ENCODE data around the gene MEX3C.

- TF ChIP-seq EZH2phosphoT487 (IDR thresholded peaks at IDR 0.05; ENCODE audit: insufficient read depth, low read depth) (no peak), EZH2 (IDR thresholded peaks at IDR 0.05; ENCODE audit: insufficient read depth, poor library complexity, severe bottlenecking) (no peak)
These were observed 43.7 kb upstream of the MEX3C start for GRCh38 chr18:51241226-51241625.

Measured in GM23248 (cell line).